ENCODE measurements around the gene WDR62.
"Not testable (repeated sequence)": the region's sequence is repeated elsewhere in the genome, so short reads cannot be mapped to it uniquely, and the experiment has no call there.

WDR62 gene

GRCh38 chr19:36115453-36116343 is 61.0 kb downstream of the WDR62 start, which contains the start of gene TBCB:
Gene TBCB, plus strand, starts transcription at chr19:36115468. Its CDS starts 93 bp downstream, at chr19:36115561.
- TF ChIP-seq GATA1 (IDR thresholded peaks at IDR 0.05; ENCODE audit: low read depth, low read length) = no peak
- TF ChIP-seq POLR2A (IDR thresholded peaks at IDR 0.05; ENCODE audit: low read length) = no peak
- DNase-seq = no peak

DNA sequence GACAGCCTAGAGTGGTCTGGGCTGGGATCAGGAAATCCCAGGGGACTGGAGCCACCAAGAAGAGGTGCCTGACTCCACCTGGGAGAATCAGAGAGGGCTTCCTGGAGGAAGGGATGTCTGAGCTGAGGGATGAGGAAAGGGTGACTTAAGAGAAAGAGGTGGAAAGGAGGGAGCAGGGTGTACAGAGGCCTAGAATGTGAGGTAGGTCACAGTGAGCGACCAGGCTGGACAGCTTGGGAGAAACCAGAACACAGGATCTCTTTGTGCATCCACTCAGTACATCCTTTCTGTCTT is 61.6 kb downstream of the WDR62 start:
- no peak for DNase-seq
- TF ChIP-seq POLR2A (IDR thresholded peaks at IDR 0.05; ENCODE audit: low read length) (no peak), GATA1 (IDR thresholded peaks at IDR 0.05; ENCODE audit: low read depth, low read length) (no peak)

- no peak for DNase-seq
- TF ChIP-seq GATA1 (IDR thresholded peaks at IDR 0.05; ENCODE audit: low read depth, low read length) (no peak), POLR2A (IDR thresholded peaks at IDR 0.05; ENCODE audit: low read length) (no peak)
Measured at GRCh38 chr19:36120092-36120983, 65.6 kb downstream of the WDR62 start.

- DNase-seq = no peak
- TF ChIP-seq GATA1 (IDR thresholded peaks at IDR 0.05; ENCODE audit: low read depth, low read length) (no peak), POLR2A (IDR thresholded peaks at IDR 0.05; ENCODE audit: low read length) (no peak)
Measured at GRCh38 chr19:36120984-36121358, 66.3 kb downstream of the WDR62 start.

DNA sequence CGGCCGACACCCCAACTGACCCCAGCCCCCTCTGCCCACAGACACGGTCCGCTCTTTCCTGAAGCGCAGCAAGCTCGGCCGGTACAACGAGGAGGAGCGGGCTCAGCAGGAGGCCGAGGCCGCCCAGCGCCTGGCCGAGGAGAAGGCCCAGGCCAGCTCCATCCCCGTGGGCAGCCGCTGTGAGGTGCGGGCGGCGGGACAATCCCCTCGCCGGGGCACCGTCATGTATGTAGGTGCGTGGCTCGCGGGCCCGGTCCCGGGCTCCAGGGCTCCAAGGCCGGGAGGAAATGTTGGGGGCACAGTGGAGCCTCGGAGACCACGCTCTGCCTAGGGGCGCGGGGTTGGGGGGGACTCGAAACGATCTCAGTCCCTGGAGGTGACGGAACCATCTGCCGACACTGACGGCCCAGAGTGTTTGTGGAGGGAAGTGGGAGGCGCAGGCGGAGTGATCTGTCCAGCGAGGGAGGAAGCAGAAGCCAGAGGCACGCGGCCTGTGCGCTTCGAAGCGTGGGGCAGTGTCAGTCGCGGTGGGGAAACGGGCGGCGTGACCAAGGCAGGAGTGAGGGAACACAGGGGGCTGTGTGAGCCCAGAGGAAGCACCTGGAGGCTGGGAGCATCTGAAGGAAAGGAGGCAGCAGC is 66.9 kb downstream of the WDR62 start:
- no peak for TF ChIP-seq POLR2A (IDR thresholded peaks at IDR 0.05; ENCODE audit: low read length)
- TF ChIP-seq GATA1 (IDR thresholded peaks at IDR 0.05; ENCODE audit: low read depth, low read length) = no peak
- no peak for DNase-seq

GRCh38 chr19:36125557-36125956 is 70.9 kb downstream of the WDR62 start:
- DNase-seq = no peak
- no peak for TF ChIP-seq GATA1 (IDR thresholded peaks at IDR 0.05; ENCODE audit: low read depth, low read length)
- no peak for TF ChIP-seq POLR2A (IDR thresholded peaks at IDR 0.05; ENCODE audit: low read length)

DNA sequence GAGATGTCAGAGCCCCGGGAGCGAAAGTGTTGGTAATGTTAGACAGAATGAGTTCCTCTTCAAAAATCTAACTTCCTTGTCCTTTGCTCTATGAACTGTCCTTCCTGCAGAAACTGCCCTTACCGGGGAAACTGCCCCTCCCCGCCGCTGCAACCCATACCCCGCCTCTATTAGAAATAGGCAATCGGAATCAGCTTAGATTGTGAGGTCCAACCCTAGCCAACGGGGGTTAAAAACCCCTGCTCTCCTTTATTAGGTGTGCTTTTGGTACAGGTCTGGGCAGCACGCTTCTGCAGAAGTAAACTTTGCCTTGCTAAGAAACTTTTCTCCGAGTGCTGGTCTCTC is 73.7 kb downstream of the WDR62 start:
- no peak for DNase-seq
- TF ChIP-seq POLR2A (IDR thresholded peaks at IDR 0.05; ENCODE audit: low read length) (no peak), GATA1 (IDR thresholded peaks at IDR 0.05; ENCODE audit: low read depth, low read length) (no peak)

GRCh38 chr19:36131221-36131620 is 76.5 kb downstream of the WDR62 start:
- DNase-seq = not testable (repeated sequence)

- DNase-seq = not testable (repeated sequence)
Measured at GRCh38 chr19:36134867-36135266, 80.2 kb downstream of the WDR62 start.

DNA sequence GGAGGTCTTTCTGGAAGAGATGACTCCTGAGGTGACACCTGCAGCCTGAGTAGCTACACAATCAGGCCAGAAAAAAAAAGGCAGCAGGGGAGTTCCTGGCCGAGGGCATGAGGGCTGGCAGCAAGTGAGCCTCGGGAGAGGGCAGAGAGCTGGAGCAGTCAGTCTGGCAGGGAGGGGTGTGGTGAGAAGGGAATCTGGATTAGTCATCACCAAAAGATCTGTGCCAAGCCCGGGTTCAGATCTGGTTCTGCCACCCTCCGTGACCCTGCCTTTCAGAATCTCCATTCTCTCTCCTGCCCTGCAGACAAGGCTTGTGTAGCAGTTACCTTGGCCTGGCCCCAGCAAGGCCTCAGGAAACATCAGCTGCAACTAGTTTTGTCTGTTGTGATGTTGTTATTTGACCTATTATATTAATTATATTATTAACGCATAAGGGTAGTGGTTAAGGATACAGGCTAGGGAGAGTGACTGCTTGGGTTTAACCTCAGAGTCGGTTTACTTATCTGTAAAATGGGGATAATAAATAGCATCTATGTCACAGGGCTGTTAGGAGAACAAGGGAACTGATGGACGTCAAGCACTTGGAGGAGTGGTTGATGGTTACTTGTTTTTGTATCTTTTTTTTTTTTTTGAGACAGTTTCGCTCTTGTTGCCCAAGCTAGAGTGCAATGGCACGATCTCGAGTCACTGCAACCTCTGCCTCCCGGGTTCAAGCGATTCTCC is 82.4 kb downstream of the WDR62 start:
- no peak for DNase-seq
- TF ChIP-seq POLR2A (IDR thresholded peaks at IDR 0.05; ENCODE audit: low read length) = no peak
- TF ChIP-seq GATA1 (IDR thresholded peaks at IDR 0.05; ENCODE audit: low read depth, low read length) = no peak

DNA sequence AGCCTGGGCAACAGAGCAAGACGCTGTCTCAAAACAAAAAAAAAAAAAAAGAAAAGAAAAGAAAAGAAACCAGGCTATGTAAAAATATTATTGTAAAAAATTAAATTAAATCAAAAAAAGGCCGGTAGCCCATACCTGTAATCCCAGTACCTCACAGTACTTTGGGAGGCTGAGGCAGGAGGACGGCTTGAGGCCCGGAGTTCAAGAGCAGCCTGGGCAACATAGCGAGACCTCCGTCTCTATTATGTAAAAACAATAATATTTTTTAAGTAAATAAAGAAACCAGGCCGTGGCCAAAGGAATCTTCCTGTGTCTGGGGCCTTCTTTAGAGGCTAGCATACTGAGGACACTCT is 84.4 kb downstream of the WDR62 start:
- no peak for DNase-seq
- TF ChIP-seq GATA1 (IDR thresholded peaks at IDR 0.05; ENCODE audit: low read depth, low read length) (no peak), POLR2A (IDR thresholded peaks at IDR 0.05; ENCODE audit: low read length) (no peak)

DNA sequence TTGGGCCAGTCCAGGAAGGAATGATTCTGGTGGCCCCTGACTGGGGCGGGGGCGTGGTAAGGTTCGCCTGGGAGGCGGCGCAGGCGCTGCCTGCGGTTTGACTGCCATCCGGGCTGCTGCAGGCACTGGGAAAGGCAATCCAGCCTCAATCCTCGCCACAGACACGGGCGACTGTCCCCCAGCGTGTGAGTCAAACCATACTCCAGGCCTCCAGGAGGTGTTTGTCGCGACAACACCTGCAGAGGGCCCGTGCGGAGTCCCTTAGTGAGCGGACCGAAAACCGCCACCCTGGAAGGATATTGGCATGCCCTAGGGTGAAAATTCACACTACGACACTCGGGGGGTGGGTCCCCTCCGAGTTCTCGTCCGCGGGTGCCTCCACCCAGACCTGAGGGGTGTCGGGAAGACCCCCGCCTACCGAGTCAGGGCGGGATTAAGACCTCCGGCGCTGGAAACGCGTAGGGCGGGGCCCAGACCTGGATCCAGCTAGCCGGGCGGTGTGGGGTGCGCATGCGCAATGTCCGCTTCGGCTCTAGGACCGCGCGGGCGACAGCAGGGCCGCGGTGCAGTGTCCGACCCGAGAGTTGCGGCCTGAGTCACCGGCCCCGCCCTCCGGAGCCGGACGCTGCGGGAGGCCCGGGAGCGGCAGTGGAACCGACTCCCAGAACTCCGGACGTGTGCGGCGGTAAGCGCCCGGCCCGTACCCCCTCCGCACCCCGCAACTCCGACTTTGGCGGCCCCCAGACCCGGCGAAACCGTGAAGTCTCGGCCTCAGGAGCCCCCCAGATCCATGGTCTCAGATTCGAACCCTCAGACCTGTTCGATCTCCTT is 85.0 kb downstream of the WDR62 start, which contains the start of gene CAPNS1:
CAPNS1 (plus strand) TSS at position 594 of the 831 bp plus-strand sequence. CDS start 946 bp downstream, outside the sequence.
- peak; percentile 68 for TF ChIP-seq POLR2A (IDR thresholded peaks at IDR 0.05; ENCODE audit: low read length)
- TF ChIP-seq GATA1 (IDR thresholded peaks at IDR 0.05; ENCODE audit: low read depth, low read length) = no peak
- DNase-seq = peak; percentile 96 to 98

All from erythroblast (primary cell).